GM12875 (cell line): ENCODE results near the gene SMAD3.

ENCODE experiments used
- H3K4me3 ChIP-seq: one replicate; pipeline ENCODE4 v1.5.1; 2011; ENCODE audit warnings: low read depth, low read length, control low read depth
- CTCF ChIP-seq: IDR thresholded peaks from 2 replicates; pipeline ENCODE4 v1.5.1; 2011; ENCODE audit warnings: low read depth, mild to moderate bottlenecking, control low read depth, inconsistent platforms, low read length, moderate library complexity, borderline replicate concordance; ENCODE audit not compliant: insufficient read depth

The SMAD3 gene

GRCh38 chr15:67098768-67099282, 33.4 kb downstream of the SMAD3 start:
- no peak overlapping the region for H3K4me3 ChIP-seq

GRCh38 chr15:67100124-67100791, 34.9 kb downstream of the SMAD3 start:
- no peak overlapping the region for H3K4me3 ChIP-seq

More at GRCh38 chr15:67098768-67099282, 33.4 kb downstream of the SMAD3 start:
- no peak for TF ChIP-seq CTCF

GRCh38 chr15:67100801-67101581, 35.6 kb downstream of the SMAD3 start:
- H3K4me3 ChIP-seq = no peak overlapping the region
- TF ChIP-seq CTCF = no peak

More at GRCh38 chr15:67100124-67100791, 34.9 kb downstream of the SMAD3 start:
- TF ChIP-seq CTCF = no peak

- no peak overlapping the region for H3K4me3 ChIP-seq
- TF ChIP-seq CTCF = no peak
Measured at GRCh38 chr15:67101911-67102598, 36.7 kb downstream of the SMAD3 start.

- TF ChIP-seq CTCF = no peak
- H3K4me3 ChIP-seq = no peak overlapping the region
Measured at GRCh38 chr15:67102599-67102929, 37.2 kb downstream of the SMAD3 start.

GRCh38 chr15:67103021-67103420, 37.6 kb downstream of the SMAD3 start:
- no peak overlapping the region for H3K4me3 ChIP-seq
- no peak for TF ChIP-seq CTCF
